H1 (cell line): Measurements from ENCODE around the gene IFI16. TPM values are rescaled to one million over a fixed set of nuclear protein-coding genes. Genes with fewer than 3 reads are reported as not detected.

ENCODE experiments used
- CTCF ChIA-PET: fragments of 300-600 bp; sonication (Branson Sonifier 250); formaldehyde crosslinking; loops from one replicate; lab custom pipeline; 2021; ENCODE audit not compliant: partially characterized antibody; lab: Charles Lee
- POLR2A ChIA-PET: fragments of 300-600 bp; sonication (Branson Sonifier 250); formaldehyde crosslinking; loops from one replicate; lab custom pipeline; 2021; ENCODE audit warnings: inconsistent platforms; ENCODE audit not compliant: partially characterized antibody; lab: Charles Lee
- DNase-seq, 2 experiments: peaks; one replicate each; pipeline versions ENCODE4 v3.0.0 to v3.0.0-alpha.2; 2010 to 2022; ENCODE audit warnings: low spot score in 2 of 2, low read depth in 1 of 2, mixed read lengths in 1 of 2
- FAIRE-seq: peaks from 2 replicates; lab custom pipeline; 2011; peaks lifted over from hg19 to GRCh38; lab: Jason Lieb, UNC
- H2AFZ ChIP-seq: 2 replicates; pipeline ENCODE4 v1.8.1; 2012; ENCODE audit warnings: low read length, inconsistent platforms
- H2AK5ac ChIP-seq: 2 replicates; pipeline ENCODE4 v1.6.1; 2013; ENCODE audit warnings: low read depth, low read length
- H2BK120ac ChIP-seq: replicated peaks from 2 replicates; pipeline ENCODE3; 2013; ENCODE audit warnings: low read depth, low read length, inconsistent platforms
- H2BK12ac ChIP-seq: 2 replicates; pipeline ENCODE4 v1.6.1; 2013; ENCODE audit warnings: low read depth, low read length
- H2BK15ac ChIP-seq: 2 replicates; pipeline ENCODE4 v1.6.1; 2013; ENCODE audit warnings: low read length
- H2BK20ac ChIP-seq: 2 replicates; pipeline ENCODE4 v1.6.1; 2013; ENCODE audit warnings: low read length
- H2BK5ac ChIP-seq: 2 replicates; pipeline ENCODE4 v1.6.1; 2013; ENCODE audit warnings: low read depth, low read length
- H3K14ac ChIP-seq: 2 replicates; pipeline ENCODE4 v1.6.1; 2013; ENCODE audit warnings: inconsistent platforms; ENCODE audit not compliant: insufficient read length
- H3K18ac ChIP-seq: 2 replicates; pipeline ENCODE4 v1.6.1; 2013; ENCODE audit warnings: low read length; ENCODE audit errors: extremely low read depth
- H3K23ac ChIP-seq: 2 replicates; pipeline ENCODE4 v1.6.1; 2013; ENCODE audit warnings: inconsistent platforms; ENCODE audit not compliant: insufficient read length
- H3K23me2 ChIP-seq: 2 replicates; pipeline ENCODE4 v1.6.1; 2013; ENCODE audit warnings: low read depth, low read length
- H3K27ac ChIP-seq: 2 replicates; pipeline ENCODE4 v1.6.1; 2011; ENCODE audit warnings: low read depth, low read length, inconsistent platforms
- H3K27me3 ChIP-seq, 4 experiments: replicated peaks in 1 of 4; 1 replicate in 1 of 4; 2 replicates in 3 of 4; pipeline versions ENCODE4 v1.6.1 to v1.8.1; 2011 to 2013; ENCODE audit warnings: low read length in 3 of 4, mild to moderate bottlenecking in 3 of 4, inconsistent platforms in 2 of 4, mixed read lengths in 2 of 4, moderate library complexity in 1 of 4; ENCODE audit not compliant: control insufficient read depth in 3 of 4, insufficient read depth in 3 of 4; ENCODE audit errors: extremely low read depth in 1 of 4
- H3K36me3 ChIP-seq, 4 experiments: 2 replicates each; pipeline versions ENCODE4 v1.6.1 to v1.8.1; 2011 to 2013; ENCODE audit warnings: mild to moderate bottlenecking in 4 of 4, low read length in 3 of 4, moderate library complexity in 2 of 4, control low read depth in 1 of 4, inconsistent platforms in 1 of 4; ENCODE audit not compliant: insufficient read depth in 4 of 4, control insufficient read depth in 2 of 4
- H3K4ac ChIP-seq: replicated peaks from 2 replicates; pipeline ENCODE3; 2013; ENCODE audit warnings: low read length, low read depth, mixed read lengths, inconsistent platforms; ENCODE audit not compliant: insufficient read length
- H3K4me1 ChIP-seq, 4 experiments: replicated peaks in 1 of 4; 1 replicate in 1 of 4; 2 replicates in 3 of 4; pipeline versions ENCODE4 v1.6.1 to v1.8.1; 2011 to 2013; ENCODE audit warnings: low read length in 3 of 4, inconsistent platforms in 2 of 4, mixed read lengths in 1 of 4; ENCODE audit not compliant: insufficient read depth in 4 of 4, control insufficient read depth in 3 of 4
- H3K4me2 ChIP-seq, 2 experiments: 2 replicates each; pipeline versions ENCODE4 v1.6.1 to v1.8.1; 2011 to 2013; ENCODE audit warnings: low read depth in 2 of 2, low read length in 2 of 2, control low read depth in 1 of 2, inconsistent platforms in 1 of 2, mild to moderate bottlenecking in 1 of 2; ENCODE audit not compliant: insufficient read depth in 1 of 2
- H3K4me3 ChIP-seq, 4 experiments: fragments of 200-600, 300-600 bp in 1 of 4; sonication (generic), shearing (Covaris generic), sonication (Bioruptor Twin) in 1 of 4; 2 replicates each; pipeline versions ENCODE4 v1.5.1 to v1.8.1; 2011 to 2016; ENCODE audit warnings: low read length in 4 of 4, low read depth in 3 of 4, control low read depth in 2 of 4, inconsistent platforms in 2 of 4, mild to moderate bottlenecking in 2 of 4, mixed read lengths in 1 of 4, moderate library complexity in 1 of 4; ENCODE audit not compliant: insufficient read depth in 2 of 4; ENCODE audit errors: extremely low read depth in 1 of 4
- H3K56ac ChIP-seq: replicated peaks from 2 replicates; pipeline ENCODE3; 2013; ENCODE audit warnings: low read depth, mild to moderate bottlenecking, mixed read lengths, low read length, inconsistent platforms; ENCODE audit not compliant: insufficient read length
- H3K79me1 ChIP-seq: 2 replicates; pipeline ENCODE4 v1.6.1; 2013; ENCODE audit warnings: low read depth, low read length, control low read depth
- H3K79me2 ChIP-seq, 2 experiments: 2 replicates each; pipeline versions ENCODE4 v1.6.1 to v1.8.1; 2012 to 2013; ENCODE audit warnings: low read length in 2 of 2, mild to moderate bottlenecking in 2 of 2, inconsistent platforms in 1 of 2; ENCODE audit not compliant: insufficient read depth in 2 of 2, control insufficient read depth in 1 of 2
- H3K9ac ChIP-seq, 4 experiments: replicated peaks in 1 of 4; 1 replicate in 1 of 4; 2 replicates in 3 of 4; pipeline versions ENCODE4 v1.6.1 to v1.8.1; 2011 to 2013; ENCODE audit warnings: low read depth in 3 of 4, low read length in 3 of 4, control low read depth in 2 of 4, mild to moderate bottlenecking in 2 of 4, moderate library complexity in 2 of 4, inconsistent platforms in 1 of 4; ENCODE audit errors: extremely low read depth in 1 of 4
- H3K9me3 ChIP-seq, 2 experiments: 2 replicates each; pipeline versions ENCODE4 v1.6.1 to v1.8.1; 2012 to 2013; ENCODE audit warnings: mild to moderate bottlenecking in 2 of 2, moderate library complexity in 2 of 2, control low read depth in 1 of 2, inconsistent platforms in 1 of 2, low read depth in 1 of 2, low read length in 1 of 2, mixed read lengths in 1 of 2; ENCODE audit not compliant: insufficient read depth in 2 of 2
- H4K20me1 ChIP-seq, 2 experiments: replicated peaks in 1 of 2; 2 replicates each; pipeline versions ENCODE3 to v1.8.1; 2011 to 2013; ENCODE audit warnings: inconsistent platforms in 2 of 2, low read length in 2 of 2, mild to moderate bottlenecking in 1 of 2; ENCODE audit not compliant: insufficient read depth in 2 of 2, control insufficient read depth in 1 of 2
- H4K5ac ChIP-seq: 2 replicates; pipeline ENCODE4 v1.6.1; 2013; ENCODE audit warnings: low read length, low read depth, mixed read lengths, inconsistent platforms; ENCODE audit not compliant: insufficient read length
- H4K8ac ChIP-seq: 2 replicates; pipeline ENCODE4 v1.8.0; 2013; ENCODE audit warnings: mild to moderate bottlenecking, moderate library complexity, low read length, inconsistent platforms; ENCODE audit not compliant: insufficient read depth; ENCODE audit errors: extremely low read depth
- H4K91ac ChIP-seq: replicated peaks from 2 replicates; pipeline ENCODE3; 2013; ENCODE audit warnings: low read length, mixed read lengths, inconsistent platforms; ENCODE audit not compliant: insufficient read length
- CBX5 ChIP-seq: fragments of 300-800, 300-1000 bp; sonication (generic); IDR thresholded peaks from 2 replicates; pipeline ENCODE4 v1.7.1; 2016; ENCODE audit warnings: antibody characterized with exemption, low read length, low read depth
- CBX8 ChIP-seq: fragments of 300-800, 300-1000 bp; sonication (generic); IDR thresholded peaks from 2 replicates; pipeline ENCODE4 v1.7.1; 2016; ENCODE audit warnings: low read depth, low read length, borderline replicate concordance
- CHD1 ChIP-seq: IDR thresholded peaks from 2 replicates; pipeline ENCODE4 v1.6.1; 2012; ENCODE audit warnings: low read depth, low read length, improper control_type of control experiment
- CHD2 ChIP-seq: IDR thresholded peaks from 2 replicates; pipeline ENCODE4 v1.6.1; 2012; ENCODE audit warnings: low read length, improper control_type of control experiment
- CTBP2 ChIP-seq: IDR thresholded peaks from 2 replicates; pipeline ENCODE4 v1.7.0; 2011; ENCODE audit warnings: borderline replicate concordance, mild to moderate bottlenecking, moderate library complexity, mixed read lengths, low read length; ENCODE audit not compliant: insufficient read depth, insufficient read length
- EGR1 ChIP-seq: IDR thresholded peaks from 2 replicates; pipeline ENCODE4 v1.6.1; 2011; ENCODE audit warnings: low read depth, low read length, borderline replicate concordance
- GTF2F1 ChIP-seq: IDR thresholded peaks from 2 replicates; pipeline ENCODE4 v1.6.1; 2012; ENCODE audit warnings: low read depth, low read length, improper control_type of control experiment, borderline replicate concordance
- HDAC2 ChIP-seq, 2 experiments: fragments of 300-600 bp in 1 of 2; sonication (generic) in 1 of 2; IDR thresholded peaks; 2 replicates each; pipeline ENCODE4 v1.6.1; 2011 to 2012; ENCODE audit warnings: low read depth in 2 of 2, low read length in 2 of 2, mild to moderate bottlenecking in 2 of 2, moderate library complexity in 2 of 2, borderline replicate concordance in 1 of 2, inconsistent platforms in 1 of 2
- HDAC6 ChIP-seq: IDR thresholded peaks from one replicate; pipeline ENCODE4 v1.7.1; 2012; ENCODE audit warnings: low read depth, mild to moderate bottlenecking, inconsistent platforms, low read length, moderate library complexity
- NANOG ChIP-seq: IDR thresholded peaks from 2 replicates; pipeline ENCODE4 v1.6.1; 2011; ENCODE audit warnings: low read length, low read depth, mild to moderate bottlenecking, inconsistent platforms; ENCODE audit not compliant: insufficient read depth, poor library complexity, severe bottlenecking
- RAD21 ChIP-seq, 2 experiments: IDR thresholded peaks in 1 of 2; conservative IDR thresholded peaks in 1 of 2; 2 replicates each; pipeline ENCODE4 v1.6.1; 2011; ENCODE audit warnings: low read depth in 2 of 2, low read length in 2 of 2, improper control_type of control experiment in 1 of 2, inconsistent platforms in 1 of 2, mild to moderate bottlenecking in 1 of 2, moderate library complexity in 1 of 2
- RBBP5 ChIP-seq: IDR thresholded peaks from 2 replicates; pipeline ENCODE4 v1.7.1; 2012; ENCODE audit warnings: low read depth, mild to moderate bottlenecking, inconsistent platforms, low read length, moderate library complexity, borderline replicate concordance
- SIX5 ChIP-seq: IDR thresholded peaks from 2 replicates; pipeline ENCODE4 v1.6.1; 2011; ENCODE audit warnings: mild to moderate bottlenecking, low read depth, low read length
- WGBS, 2 experiments: shearing (Covaris generic) in 1 of 2; methylation state at CpG; one replicate each; pipeline versions ENCODE4 v1.1.6 to v1.1.7; 2013 to 2015; ENCODE audit warnings: low lambda C conversion rate in 2 of 2, mixed read lengths in 2 of 2, inconsistent platforms in 1 of 2, low coverage in 1 of 2, missing lambda C conversion rate in 1 of 2; ENCODE audit not compliant: insufficient replicate concordance in 2 of 2, insufficient coverage in 1 of 2, insufficient read length in 1 of 2; ENCODE audit errors: extremely low coverage in 1 of 2, missing lambda C conversion rate in 1 of 2; 5-methylcytosine and 5-hydroxymethylcytosine counted together
- polyA plus RNA-seq, 7 experiments: library from polyadenylated mRNA; depleted of rRNA in 3 of 7; stranded (reverse) in 5 of 7; unstranded in 2 of 7; fragments of >200 nt in 5 of 7; fragments of 200-250 nt in 2 of 7; gene quantifications; 1 replicate in 5 of 7; 2 replicates in 1 of 7; 4 replicates in 1 of 7; pipeline versions ENCODE4 v1.2.1 to v1.2.3, GENCODE V29; 2011 to 2013; ENCODE audit warnings: missing spikeins in 2 of 7, mixed read lengths in 2 of 7
- total RNA-seq: library from RNA; stranded (reverse); fragmentation: NEBNext Ultra II Directional; extraction: Animal tissue kit (Norgen Biotek cat#: 25700); gene quantifications from 2 replicates; pipeline ENCODE4 v1.2.1, GENCODE V29; 2021
- TF ChIP-seq, protein P1 (sequence below): IDR thresholded peaks from 2 replicates; pipeline ENCODE4 v1.6.1; 2012; ENCODE audit warnings: inconsistent platforms

IFI16 gene
- total and polyA plus RNA-seq, 2 of the 8 experiments (the other 6 are each of a cell fraction or from before 2014, with no cell fraction given), result 0.63 to 0.74 TPM

GRCh38 chr1:159058751-159059150 is 49.0 kb downstream of the IFI16 start:
- Histone ChIP-seq H3K27ac (no peak overlapping the region), H3K27me3 (no peaks in the 10 kb centered on the region), H2BK120ac (no peak overlapping the region), H2AK5ac (no peak overlapping the region), H3K4me1 (no peaks in the 10 kb centered on the region), H3K9me3 (no peaks in the 10 kb centered on the region), H2BK5ac (no peak overlapping the region), H3K36me3 (no peaks in the 10 kb centered on the region), H2BK20ac (no peak overlapping the region), H3K23ac (no peak overlapping the region), H2BK15ac (no peak overlapping the region), H3K56ac (no peak overlapping the region), H3K79me1 (no peaks in the 10 kb centered on the region), H3K9ac (no peak overlapping the region), H3K4me2 (no peak overlapping the region), H2AFZ (no peak overlapping the region), H3K4ac (no peak overlapping the region), H3K4me3 (no peak overlapping the region), H4K5ac (no peak overlapping the region), H3K14ac (no peak overlapping the region), H4K91ac (no peak overlapping the region), H4K8ac (no peak overlapping the region), H3K23me2 (no peaks in the 10 kb centered on the region), H2BK12ac (no peak overlapping the region), H3K18ac (no peak overlapping the region), H4K20me1 (no peaks in the 10 kb centered on the region), H3K79me2 (no peaks in the 10 kb centered on the region)
- DNase-seq (no peak), FAIRE-seq (no peak)
- ChIA-PET CTCF (interaction anchor here (0.7 to 3.1 kb wide), 2 partner anchors 11 to 14 kb away, joined by 4 to 14 read pairs; no protein-coding TSS in a partner anchor), POLR2A (no interaction called here)
- WGBS, 2 experiments, result 94% methylated on average over 7 of the region's 7 CpGs; no CpG with 5 or more reads in 1 of the 2 experiments
- TF ChIP-seq SIX5 (no peak), EGR1 (no peak), CTBP2 (no peak), HDAC6 (no peak), CHD1 (no peak), CBX8 (no peak), CHD2 (no peak), GTF2F1 (no peak), RAD21 (IDR thresholded peaks at IDR 0.05 in 1 of 2, conservative IDR thresholded peaks at IDR 0.05 in 1 of 2; ENCODE audit: low read depth in 2 of 2, low read length in 2 of 2) (no peak), NANOG (no peak), HDAC2 (IDR thresholded peaks at IDR 0.05; ENCODE audit: borderline replicate concordance in 1 of 2, low read depth in 2 of 2, low read length in 2 of 2) (no peak), RBBP5 (no peak), CBX5 (no peak)
- TF ChIP-seq, protein P1, sequence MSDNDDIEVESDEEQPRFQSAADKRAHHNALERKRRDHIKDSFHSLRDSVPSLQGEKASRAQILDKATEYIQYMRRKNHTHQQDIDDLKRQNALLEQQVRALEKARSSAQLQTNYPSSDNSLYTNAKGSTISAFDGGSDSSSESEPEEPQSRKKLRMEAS, result no peak
